ENCODE measurements around the gene SWSAP1. TPM values are rescaled to one million over a fixed set of nuclear protein-coding genes. Genes with fewer than 3 reads are reported as not detected.

SWSAP1 gene
- total and polyA plus RNA-seq, 12 donors, result 0.53 to 3.1 (median 1.7) TPM

DNA sequence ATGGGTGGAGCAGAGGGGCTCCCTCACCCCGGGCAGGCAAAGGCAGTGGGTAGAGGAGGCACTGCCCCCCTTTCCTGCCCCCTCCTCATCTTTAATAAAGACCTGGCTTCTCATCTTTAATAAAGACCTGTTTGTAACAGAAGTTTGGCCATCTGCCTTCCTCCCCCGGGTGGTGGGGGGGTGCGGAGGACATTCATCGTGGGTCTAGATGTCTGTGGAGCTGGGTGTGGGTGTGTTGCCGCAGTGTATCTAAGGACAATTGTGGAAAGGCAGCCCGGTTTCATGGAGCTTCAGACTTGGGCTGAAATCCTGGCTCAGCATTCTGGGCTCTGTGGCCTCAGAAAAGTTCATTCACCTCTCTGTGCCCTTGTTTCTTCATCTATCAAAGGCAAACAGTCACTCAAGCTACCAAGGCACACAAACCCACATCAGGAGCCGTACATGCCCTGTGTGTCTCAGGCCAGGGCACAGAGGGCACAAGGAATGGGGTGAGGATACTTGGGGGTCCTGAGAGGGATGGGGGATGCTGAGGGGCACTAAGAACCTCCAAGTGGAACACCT lies 8.8 kb upstream of the SWSAP1 start:
- no peak for ATAC-seq
- intact Hi-C loops (cut with DNase I), result no loop called here
- 66 to 78% methylated on average over 7 of the region's 7 CpGs for WGBS, 2 donors
- DNase-seq, result no peak
- H3K27ac ChIP-seq, result peak overlapping the region in 2 of 10 donors; percentile 35 to 36
- H3K27me3 ChIP-seq, result no peaks in the 10 kb centered on the region
- no peaks in the 10 kb centered on the region for H3K9me3 ChIP-seq
- peaks cover 0 to 9% (median 0%) of the 10 kb centered on the region in 9 donors for H3K4me1 ChIP-seq
- H3K4me3 ChIP-seq, result no peak overlapping the region
- TF ChIP-seq, protein P1, sequence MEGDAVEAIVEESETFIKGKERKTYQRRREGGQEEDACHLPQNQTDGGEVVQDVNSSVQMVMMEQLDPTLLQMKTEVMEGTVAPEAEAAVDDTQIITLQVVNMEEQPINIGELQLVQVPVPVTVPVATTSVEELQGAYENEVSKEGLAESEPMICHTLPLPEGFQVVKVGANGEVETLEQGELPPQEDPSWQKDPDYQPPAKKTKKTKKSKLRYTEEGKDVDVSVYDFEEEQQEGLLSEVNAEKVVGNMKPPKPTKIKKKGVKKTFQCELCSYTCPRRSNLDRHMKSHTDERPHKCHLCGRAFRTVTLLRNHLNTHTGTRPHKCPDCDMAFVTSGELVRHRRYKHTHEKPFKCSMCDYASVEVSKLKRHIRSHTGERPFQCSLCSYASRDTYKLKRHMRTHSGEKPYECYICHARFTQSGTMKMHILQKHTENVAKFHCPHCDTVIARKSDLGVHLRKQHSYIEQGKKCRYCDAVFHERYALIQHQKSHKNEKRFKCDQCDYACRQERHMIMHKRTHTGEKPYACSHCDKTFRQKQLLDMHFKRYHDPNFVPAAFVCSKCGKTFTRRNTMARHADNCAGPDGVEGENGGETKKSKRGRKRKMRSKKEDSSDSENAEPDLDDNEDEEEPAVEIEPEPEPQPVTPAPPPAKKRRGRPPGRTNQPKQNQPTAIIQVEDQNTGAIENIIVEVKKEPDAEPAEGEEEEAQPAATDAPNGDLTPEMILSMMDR (IDR thresholded peaks at IDR 0.05), result no peak
- peaks cover 0 to 73% (median 4%) of the 10 kb centered on the region in 9 donors for H3K36me3 ChIP-seq

DNA sequence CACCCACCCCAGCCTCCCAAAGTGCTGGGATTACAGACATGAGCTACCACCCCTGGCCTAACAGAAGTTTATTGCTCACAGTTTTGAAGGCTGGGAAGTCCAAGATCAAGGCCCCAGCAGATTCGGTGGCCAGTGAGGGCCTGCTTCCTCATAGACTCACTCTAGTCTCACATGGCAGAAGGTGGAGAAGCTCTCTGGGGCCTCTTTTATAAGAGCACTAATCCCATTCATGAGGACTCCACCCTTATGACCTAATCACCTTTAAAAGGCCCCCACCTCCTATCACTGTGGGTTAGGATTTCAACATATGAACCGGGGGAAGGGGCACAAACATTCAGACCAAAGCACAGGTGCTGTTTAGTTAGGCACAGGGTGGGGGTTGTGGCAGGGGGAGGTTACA lies 6.9 kb upstream of the SWSAP1 start:
- TF ChIP-seq, protein P1 (IDR thresholded peaks at IDR 0.05), result no peak
- WGBS, 2 donors, result 83 to 91% methylated on average over 2 of the region's 2 CpGs
- no peak for ATAC-seq
- DNase-seq, result no peak
- H3K4me1 ChIP-seq, result peaks cover 0 to 5% (median 0%) of the 10 kb centered on the region in 9 donors
- H3K4me3 ChIP-seq, result no peak overlapping the region
- no peaks in the 10 kb centered on the region for H3K9me3 ChIP-seq
- intact Hi-C loops (cut with DNase I), result no loop called here
- peaks cover 0 to 60% (median 0%) of the 10 kb centered on the region in 9 donors for H3K36me3 ChIP-seq
- no peak overlapping the region for H3K27ac ChIP-seq
- H3K27me3 ChIP-seq, result no peaks in the 10 kb centered on the region

DNA sequence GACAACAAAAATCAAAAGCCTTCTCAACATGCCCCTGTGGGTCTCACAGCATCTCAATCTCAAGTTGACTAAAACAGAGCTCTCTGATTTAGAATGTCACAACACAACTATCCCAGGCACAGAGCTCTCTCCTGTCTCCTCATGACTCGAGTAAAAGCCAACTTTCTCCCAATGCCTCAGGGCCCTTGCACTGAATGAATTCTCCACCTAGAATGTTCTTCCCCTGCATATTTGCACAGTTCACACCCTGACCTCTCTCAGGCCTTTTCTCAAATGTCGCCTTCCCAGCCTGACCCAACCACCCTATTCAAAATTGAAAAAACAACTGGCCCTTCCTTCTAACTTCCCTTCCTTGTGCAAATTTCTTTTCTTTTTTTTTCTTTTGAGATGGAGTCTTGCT lies 3.7 kb upstream of the SWSAP1 start:
- intact Hi-C loops (cut with DNase I), result loop anchor here in 2 of 10 donors (5.0 to 10.0 kb wide), 3 partner anchors 33 to 224 kb away; partner anchors contain the start of genes RAB3D (in 1 of the 2), TSPAN16 (in 1 of the 2) and ZNF627 (in 1 of the 2)
- DNase-seq, result no peak

DNA sequence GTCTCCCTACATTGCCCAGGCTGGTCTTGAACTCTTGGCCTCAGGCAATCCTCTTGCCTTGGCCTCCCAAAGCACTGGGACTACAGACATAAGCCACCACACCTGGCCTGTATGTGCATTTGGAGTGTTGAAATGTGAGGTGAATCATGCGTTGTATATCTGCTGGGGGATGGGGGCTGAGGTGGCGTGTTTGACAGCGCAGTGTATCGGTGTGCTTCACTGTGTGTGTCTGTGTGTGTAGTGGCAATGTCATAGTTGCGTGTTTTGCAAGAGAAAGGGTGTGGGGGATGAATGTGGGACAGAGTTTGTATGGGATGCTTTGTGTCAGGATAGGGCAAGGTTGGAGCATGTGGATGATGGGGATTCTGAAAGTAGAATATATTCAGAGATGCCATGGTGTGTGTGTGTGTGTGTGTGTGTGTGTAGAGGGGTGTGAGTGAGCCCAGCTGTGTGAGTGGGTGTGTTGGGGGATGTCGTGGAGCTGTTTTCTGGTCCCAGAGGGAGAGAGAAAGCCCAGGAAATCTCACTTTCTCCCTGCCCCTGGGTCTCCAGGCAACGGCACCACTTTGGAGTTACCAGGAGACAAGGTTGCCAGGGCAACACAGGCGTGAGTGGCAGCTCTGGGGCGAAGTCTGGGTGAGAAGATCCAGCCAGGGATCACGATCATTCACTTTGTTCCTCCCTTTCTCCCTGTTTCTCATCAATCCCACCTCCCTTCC lies 1.1 kb upstream of the SWSAP1 start:
- H3K27ac ChIP-seq, result no peak overlapping the region
- WGBS, 2 donors, result 46 to 50% methylated on average over 10 of the region's 10 CpGs
- TF ChIP-seq, protein P1 (IDR thresholded peaks at IDR 0.05), result no peak
- H3K4me3 ChIP-seq, result no peak overlapping the region
- H3K4me1 ChIP-seq, result peaks cover 3 to 39% (median 30%) of the 10 kb centered on the region in 9 donors
- no peaks in the 10 kb centered on the region for H3K9me3 ChIP-seq
- ATAC-seq, result no peak
- no peak for DNase-seq
- no peaks in the 10 kb centered on the region for H3K27me3 ChIP-seq
- peaks cover 0 to 21% (median 0%) of the 10 kb centered on the region in 9 donors for H3K36me3 ChIP-seq
- intact Hi-C loops (cut with DNase I), result loop anchor here in 2 of 10 donors (5.0 to 10.0 kb wide), 3 partner anchors 36 to 221 kb away; partner anchors contain the start of genes RAB3D (in 1 of the 2), TSPAN16 (in 1 of the 2) and ZNF627 (in 1 of the 2)

More for the DNA sequence above, 3.7 kb upstream of the SWSAP1 start:
- no peak for ATAC-seq
- Histone ChIP-seq H3K27ac (no peak overlapping the region), H3K9me3 (no peaks in the 10 kb centered on the region), H3K36me3 (peaks cover 0 to 30% (median 0%) of the 10 kb centered on the region in 9 donors), H3K27me3 (no peaks in the 10 kb centered on the region), H3K4me1 (peaks cover 0 to 14% (median 12%) of the 10 kb centered on the region in 9 donors), H3K4me3 (no peak overlapping the region)
- TF ChIP-seq, protein P1 (IDR thresholded peaks at IDR 0.05), result no peak
- 86 to 95% methylated on average over 2 of the region's 2 CpGs for WGBS, 2 donors
